Bone marrow (tissue), 2 donors: ENCODE data around the gene RPL9.
"Not testable (repeated sequence)": the region's sequence is repeated elsewhere in the genome, so short reads cannot be mapped to it uniquely, and the experiment has no call there.

ENCODE experiments used
- DNase-seq, 2 donors: peaks; one replicate each; lab custom pipeline; 2025; lab: John Stamatoyannopoulos, UW

RPL9 gene

DNA sequence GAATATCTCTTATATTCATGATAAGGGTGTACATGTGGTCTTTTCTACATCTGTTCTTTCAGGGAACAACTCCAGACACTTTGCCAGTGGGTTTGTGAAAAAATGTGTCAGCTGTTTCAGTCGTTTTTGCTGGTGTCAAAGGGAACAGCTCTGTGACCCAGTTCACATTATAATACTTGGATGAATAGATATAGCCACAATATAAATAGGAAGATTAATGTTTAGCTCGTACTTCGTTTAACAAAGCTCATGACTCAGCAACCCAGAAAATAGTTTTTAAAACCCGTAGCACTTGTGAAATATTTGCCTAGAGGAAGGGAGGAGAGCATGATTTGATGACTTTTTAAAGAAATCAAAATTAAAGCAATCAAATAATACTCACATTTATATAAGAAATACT, 8.0 kb upstream of the RPL9 start:
- no peak for DNase-seq

DNA sequence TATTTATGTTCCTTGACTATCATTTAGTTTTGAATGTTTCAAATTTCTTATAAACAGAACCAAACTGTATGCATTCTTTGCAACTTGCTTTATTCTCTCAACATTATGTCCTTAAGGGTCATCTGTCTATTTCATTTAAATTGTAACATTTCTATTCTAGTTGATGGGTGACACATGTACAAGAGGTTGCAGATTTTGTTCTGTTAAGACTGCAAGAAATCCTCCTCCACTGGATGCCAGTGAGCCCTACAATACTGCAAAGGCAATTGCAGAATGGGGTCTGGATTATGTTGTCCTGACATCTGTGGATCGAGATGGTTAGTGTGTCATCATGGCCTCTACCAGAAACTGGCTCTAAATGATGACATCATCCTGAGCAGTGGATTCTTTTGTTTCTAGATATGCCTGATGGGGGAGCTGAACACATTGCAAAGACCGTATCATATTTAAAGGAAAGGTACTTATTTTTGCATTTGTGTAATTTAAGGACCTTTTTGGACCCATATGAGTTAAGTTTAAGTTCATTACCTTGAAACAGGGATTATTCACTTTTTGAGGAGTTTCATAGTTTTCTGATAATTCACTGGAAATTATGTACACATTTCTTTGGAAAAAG, 6.3 kb upstream of the RPL9 start:
- peak in 1 of 2 donors; percentile 18 for DNase-seq

DNA sequence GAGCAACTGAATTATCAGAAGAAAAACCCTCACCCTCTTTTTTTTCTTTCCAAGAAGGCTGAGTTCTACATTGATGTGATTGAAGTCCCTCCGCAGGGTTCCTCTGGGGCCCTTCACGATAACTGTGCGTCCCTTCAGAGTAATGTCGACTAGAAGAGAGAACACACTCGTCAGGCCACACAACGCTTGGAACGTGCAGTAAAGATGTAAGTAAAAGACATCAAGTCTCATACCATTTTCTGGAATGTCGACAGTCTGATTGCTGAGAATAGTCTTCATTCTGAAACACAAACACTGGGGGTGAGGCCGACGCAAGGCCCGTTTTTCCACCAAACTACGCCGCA, 589 bp downstream of the RPL9 start:
- DNase-seq, result not testable (repeated sequence)

DNA sequence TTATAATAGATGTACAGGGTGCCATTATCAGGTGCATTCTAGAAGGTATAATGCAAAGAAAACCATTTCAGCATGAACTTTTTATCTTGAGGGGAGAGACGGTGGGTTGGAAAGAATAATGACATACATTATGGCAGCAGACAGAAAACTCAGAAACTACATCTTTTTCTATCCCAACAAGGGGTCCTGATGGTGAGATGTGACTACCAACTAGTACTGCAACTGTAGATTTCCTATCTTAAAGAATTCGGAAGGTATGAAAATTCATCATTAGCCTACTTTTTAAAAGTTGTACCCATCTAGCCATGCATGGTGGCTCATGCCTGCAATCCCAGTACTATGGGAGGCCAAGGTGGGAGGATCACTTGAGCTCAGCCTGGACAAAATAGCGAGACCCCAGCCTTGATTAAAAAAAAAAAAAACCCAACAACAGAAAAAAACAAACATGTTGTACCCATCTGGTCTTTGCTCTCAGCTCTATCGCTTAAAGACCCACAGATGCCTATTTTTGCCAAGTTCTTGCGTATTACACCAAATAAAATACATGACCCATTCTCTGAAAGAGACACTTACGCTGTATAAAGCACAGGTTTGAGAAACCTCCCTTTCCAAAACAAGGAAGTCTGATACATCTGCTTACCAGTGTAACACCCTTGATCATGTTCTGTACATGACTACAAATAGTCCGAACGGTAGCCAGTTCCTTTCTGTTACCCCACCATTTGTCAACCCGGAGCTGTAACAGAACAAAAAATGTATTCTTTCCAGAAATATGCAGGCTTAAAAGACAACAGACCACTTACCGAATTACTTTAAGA, 1.6 kb downstream of the RPL9 start:
- no peak for DNase-seq

DNA sequence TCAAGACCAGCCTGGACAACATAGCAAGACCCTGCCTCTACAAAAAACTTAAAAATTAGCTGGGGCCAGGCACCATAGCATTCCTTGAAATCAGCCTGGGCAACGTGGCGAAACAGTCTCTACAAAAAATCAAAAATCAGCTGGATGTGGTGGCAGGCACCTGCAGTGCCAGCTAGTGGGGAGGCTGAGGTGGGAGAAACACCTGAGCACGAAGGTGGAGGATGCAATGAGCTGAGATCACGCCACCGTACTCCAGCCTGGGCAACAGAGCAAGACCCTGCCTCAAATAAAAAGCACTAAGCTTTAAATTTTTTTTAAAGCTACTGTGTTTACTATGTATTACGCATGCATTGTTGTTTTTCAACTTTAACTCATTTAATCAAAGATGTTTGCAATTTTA, 3.2 kb downstream of the RPL9 start:
- DNase-seq, result no peak

DNA sequence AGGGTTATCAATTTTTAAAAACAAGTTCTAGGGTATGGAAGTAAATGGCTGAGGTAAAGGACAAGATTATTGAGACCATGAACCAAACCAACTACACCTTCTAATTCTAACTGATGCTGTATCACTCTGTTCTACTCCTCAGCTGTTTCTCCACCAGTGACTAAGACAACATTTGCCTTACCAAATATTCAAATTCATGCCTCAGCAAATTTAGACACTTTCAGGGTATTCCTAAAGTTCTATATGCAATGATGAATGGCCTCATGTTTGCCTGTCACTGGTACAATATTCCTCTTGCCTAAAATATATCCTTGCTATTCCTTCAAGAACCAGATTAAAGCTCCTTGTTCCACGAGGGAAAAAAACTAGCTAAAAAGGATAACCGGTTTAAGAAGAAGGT, 5.0 kb downstream of the RPL9 start:
- DNase-seq, result no peak

DNA sequence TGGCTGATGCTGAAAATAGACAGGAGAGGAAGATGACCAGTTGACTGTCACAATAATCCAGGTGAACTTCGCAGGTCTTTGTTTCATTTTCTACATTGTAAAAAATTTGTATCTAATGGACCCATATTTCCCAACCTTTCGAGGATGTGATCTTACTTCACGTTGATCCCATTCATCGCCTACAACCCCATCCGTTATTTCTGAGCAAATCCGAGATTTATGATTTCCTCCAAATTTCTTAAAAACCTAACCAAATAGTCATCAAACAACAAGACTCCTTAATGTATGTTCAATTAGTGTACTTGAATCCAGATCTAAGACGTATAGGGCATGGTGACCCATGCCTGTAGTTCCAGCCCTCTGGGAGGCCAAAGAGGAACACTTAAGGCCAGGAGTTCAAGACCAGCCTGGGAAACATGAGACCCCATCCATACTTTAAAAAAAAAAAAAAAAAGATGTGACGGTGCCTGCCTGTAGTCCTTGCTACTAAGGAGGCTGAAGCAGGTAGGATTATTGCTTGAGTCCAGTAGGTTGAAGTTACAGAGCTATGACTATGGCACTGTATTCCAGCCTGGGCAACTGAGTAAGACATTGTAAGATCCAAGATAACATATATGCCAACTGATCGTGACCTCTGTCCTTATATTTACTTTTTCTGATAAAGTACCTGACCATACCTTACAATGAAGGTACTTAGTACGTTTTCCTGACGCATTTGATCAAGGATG, 5.7 kb downstream of the RPL9 start:
- DNase-seq, result no peak

DNA sequence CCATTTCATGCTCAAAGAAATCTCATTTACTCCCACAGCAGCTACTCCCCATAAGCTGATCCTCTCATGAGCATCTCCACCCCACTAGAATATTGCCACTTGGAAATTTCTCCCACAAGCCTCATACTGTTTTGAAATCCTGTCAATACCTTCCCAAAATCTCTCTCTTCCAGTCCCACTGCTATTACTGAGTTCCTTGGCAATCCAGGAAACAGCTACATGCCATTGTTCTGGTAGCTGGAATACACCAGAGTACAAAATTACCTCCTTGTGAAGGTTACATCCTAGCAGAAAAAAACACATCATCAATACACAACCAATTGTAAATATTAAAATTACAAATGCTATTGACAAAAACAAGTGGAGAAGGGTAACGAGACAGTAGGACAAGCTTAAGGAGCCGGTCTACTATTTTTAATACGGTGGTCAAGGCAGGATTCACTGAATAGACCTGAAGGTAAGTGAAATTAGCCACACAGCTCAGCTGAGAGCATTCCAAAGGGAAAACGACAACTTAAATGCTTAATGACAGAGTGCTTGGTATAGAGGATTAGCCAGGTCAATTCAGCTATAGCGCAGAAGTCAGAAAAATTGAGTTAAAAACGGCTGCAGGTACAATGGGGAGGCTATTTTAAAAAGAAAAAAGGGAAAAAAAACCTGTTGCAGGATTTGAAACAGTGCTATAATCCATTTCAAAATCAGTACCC, 6.4 kb downstream of the RPL9 start:
- no peak for DNase-seq

DNA sequence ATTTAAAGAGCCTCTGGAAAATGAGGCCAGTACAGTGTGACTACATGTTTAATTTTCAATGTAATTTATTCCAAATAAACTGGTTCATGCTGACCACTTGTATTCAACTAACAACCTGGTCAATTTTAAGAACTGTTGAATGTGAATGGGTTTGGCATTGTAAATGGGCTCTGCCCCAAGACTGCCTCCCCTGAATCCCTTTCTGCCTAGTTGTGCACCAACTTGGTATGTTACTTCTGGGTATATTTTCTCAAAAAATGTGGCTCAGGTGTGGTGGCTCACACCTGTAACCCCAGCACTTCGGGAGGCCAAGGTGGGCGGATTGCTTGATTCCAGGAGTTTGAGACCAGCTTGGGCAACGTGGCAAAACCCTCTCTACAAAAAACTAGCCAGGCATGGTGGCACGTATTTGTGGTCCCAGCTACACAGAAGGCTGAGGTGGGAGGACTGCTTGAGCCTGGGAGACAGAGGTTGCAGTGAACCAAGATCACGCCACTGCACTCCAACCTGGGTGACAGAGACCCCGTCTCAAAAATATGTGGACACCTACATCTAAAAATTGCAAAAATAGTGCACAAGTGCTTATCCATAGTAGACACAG, 7.2 kb downstream of the RPL9 start:
- no peak for DNase-seq

DNA sequence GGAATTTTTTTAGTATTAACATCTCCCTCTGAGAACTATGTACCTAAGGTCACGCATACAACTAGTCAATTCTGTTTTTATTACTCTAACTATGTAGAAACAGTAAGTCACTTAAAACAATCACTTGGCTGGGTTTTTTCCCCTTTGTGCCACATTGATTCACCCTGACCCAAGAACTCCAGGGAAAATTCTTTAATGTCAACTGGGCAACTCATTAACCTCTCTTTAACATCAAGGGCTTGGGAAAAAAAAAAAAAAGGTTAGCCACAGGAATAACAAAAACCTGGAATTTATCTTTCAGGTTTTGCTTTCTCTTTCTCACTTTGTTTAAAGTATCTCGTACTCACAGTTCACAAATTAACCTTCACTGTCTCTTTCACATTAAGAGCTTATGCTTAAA, 8.1 kb downstream of the RPL9 start:
- DNase-seq, result no peak

DNA sequence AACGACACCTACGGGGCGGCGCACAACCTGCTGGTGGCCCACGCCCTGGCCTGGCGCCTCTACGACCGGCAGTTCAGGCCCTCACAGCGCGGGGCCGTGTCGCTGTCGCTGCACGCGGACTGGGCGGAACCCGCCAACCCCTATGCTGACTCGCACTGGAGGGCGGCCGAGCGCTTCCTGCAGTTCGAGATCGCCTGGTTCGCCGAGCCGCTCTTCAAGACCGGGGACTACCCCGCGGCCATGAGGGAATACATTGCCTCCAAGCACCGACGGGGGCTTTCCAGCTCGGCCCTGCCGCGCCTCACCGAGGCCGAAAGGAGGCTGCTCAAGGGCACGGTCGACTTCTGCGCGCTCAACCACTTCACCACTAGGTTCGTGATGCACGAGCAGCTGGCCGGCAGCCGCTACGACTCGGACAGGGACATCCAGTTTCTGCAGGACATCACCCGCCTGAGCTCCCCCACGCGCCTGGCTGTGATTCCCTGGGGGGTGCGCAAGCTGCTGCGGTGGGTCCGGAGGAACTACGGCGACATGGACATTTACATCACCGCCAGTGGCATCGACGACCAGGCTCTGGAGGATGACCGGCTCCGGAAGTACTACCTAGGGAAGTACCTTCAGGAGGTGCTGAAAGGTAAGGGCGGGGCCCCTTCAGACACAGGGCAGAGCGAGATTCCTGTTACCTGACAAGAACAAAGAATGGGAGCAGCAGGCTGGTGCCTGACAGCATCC, 11.7 kb downstream of the RPL9 start:
- DNase-seq, result no peak

DNA sequence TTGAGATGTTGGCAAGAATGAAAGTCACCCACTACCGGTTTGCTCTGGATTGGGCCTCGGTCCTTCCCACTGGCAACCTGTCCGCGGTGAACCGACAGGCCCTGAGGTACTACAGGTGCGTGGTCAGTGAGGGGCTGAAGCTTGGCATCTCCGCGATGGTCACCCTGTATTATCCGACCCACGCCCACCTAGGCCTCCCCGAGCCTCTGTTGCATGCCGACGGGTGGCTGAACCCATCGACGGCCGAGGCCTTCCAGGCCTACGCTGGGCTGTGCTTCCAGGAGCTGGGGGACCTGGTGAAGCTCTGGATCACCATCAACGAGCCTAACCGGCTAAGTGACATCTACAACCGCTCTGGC, 12.3 kb downstream of the RPL9 start:
- no peak for DNase-seq

DNA sequence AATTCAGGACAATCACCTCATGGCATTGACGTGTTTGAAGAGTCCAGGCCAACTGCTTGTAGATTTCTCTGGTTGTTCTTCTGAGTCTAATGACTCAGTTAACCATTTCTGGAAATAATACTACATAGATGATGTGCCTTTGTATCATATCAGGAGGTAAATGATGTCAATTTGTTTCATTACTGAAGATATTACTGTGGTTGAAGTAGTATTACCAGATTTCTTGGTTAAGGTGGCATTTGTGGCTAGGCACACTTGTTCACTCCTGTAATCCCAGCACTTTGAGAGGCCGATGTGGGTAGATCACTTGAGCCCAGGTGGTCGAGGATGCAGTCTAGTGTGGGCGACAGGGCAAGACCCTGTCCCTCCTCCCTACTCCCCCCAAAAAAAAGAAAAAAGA, 15.7 kb downstream of the RPL9 start:
- no peak for DNase-seq

DNA sequence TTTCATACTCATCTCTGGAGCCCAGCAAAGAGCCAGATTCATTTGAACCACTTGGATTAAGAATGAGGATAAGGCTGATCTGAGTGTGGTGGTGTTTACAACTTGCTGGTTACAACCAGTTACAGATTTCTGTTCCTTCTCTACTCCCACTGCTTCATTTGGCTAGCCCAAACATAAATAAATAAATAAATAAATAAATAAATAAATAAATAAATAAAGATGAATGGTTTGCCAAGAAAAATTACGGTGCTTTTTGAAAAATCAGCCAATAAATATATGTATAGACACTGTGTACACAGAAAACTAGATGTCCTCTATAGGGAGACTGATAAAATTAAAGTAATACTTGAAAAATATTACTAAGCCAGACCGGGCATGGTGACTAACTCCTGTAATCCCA, 17.1 kb downstream of the RPL9 start:
- DNase-seq, result no peak

DNA sequence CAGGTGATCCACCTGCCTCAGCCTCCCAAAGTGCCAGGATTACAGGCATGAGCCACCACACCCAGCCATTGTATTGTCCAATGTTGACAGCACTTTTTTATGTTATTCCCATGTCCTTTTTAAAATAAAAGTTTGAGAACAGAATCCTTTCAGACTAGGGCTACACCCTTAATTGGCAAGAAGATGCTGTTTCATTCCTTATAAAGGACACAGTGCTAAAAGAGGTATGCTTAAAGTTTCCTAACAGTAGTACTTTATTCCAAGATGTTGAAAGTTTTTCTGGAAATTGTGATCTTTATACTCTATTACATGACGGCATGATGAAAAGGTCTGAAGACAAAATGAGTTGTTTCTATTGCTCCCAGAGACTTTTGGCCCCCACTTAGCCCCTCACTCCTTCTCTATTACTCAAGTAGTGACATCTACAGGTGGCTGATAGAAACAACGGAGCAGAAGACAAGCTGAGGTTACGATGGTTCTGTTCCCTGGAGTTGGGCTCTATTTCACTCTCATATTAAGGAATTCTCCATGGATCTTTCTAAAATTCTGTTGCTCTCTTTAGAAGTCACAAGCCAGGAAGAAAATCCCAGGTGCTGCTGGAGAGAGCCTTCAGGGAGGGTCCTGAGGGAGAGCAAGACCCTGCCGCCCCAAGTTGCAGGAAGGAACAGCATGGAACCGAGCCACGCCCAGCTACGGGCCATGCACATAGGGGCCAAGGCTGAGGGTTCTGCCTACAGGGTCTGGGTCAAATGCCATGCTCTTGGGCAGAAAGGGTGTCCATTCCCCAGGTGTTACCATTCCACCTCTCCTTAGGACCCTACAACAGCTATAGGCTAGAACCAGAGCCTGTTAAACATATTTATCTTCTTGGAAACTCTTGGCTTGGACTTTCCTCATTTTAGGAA, 22.8 kb downstream of the RPL9 start:
- DNase-seq, result no peak

DNA sequence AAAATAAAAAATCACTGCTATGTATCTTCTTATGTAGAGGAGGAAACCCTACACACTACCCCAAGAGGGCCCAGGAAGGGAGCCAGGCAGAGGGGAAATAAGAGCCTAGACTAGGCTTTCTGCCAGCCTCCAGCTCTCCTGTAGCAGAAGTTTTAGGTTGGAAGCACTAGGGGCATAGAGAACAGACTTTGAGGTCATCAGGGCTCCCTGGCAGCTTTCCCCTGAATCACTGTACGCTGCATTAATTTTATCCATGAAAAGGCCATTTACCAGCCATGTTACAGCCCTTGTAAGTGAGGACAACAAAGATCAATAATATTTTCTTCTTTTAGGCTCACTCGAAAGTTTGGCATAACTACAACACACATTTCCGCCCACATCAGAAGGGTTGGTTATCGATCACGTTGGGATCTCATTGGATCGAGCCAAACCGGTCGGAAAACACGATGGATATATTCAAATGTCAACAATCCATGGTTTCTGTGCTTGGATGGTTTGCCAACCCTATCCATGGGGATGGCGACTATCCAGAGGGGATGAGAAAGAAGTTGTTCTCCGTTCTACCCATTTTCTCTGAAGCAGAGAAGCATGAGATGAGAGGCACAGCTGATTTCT, 24.7 kb downstream of the RPL9 start:
- no peak for DNase-seq

DNA sequence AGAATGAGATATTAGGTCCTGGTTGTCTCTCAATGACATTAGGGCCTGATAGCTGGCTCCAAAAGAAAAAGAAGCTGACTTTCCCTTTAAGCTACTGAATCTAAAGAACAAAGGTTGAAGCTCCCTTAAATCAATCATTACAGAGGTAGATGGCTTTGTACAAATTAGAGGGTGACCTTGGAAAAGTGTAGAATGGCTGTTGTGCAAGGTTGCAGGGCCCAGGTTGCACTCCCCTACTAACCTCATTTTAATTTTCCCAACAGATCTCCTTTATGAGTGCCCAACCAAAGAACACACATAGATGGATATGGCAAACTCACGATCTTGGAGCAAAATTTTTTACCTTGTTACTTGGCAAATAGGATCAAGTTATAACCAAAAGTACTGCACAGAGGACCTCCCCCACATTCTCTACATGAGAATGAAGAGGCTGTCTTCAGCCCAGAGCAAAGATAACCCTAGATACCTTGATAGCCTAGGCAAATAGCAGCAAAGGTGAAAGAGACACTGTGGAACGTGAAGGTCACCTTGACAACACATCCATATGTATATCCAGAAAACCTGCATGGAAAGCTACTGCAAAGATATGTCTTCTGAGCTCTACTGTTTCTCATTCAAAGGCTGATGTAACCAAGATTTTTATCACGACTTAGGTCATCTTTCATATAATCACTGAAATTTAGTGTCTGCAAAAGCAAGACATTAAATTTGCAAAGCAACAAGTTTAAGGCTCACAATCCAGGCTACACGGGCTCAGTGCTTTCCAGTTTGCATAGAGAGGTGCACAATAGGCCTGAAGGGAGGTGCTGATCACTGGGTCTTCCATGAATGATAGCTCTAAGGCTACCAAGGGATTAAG, 29.0 kb downstream of the RPL9 start:
- no peak for DNase-seq

DNA sequence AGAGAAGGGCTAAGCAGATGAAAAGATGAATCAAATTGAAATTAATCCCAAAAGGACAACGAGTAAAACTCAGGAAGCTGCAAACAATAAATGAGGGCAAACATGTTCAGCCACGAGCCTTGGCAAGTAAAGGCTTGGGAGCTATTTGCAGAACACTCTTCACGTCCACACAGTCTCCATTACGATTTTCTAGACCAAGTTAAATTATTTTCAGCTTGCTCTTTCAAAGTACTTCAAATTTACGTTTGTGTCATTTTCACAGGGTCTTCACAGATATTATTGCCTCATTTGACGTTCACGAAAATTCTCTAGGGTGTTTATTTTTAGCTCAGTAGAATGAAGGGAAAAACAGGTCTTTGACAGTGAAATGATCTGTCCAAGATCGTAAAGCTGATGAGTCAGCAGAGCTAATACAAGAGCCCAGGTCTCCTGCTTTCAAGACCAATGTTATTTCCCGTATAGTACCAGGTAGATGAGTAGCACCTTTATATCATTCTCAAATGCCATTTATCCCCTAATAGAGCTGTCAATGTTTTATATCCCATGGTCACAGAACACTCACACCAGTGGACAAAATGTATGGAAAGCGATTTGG, 31.1 kb downstream of the RPL9 start:
- DNase-seq, result no peak

DNA sequence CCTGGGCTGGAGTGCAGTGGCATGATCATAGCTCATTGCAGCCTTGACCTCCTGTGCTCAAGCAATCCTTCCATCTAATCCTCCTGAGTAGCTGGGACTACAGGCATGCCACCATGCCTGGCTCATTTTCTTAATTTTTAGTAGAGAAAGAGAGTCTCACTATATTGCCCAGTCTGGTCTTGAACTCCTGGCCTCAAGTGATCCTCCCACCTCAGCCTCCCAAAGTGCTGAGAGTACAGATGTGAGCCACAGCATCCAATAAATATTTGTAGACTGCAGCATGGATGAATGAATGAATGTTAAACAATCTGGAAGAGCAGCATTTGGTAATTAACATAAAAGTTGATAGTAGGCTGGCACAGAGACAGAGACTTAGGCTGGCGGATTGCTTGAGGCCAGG, 32.0 kb downstream of the RPL9 start:
- no peak for DNase-seq
